AG10803 (cell line): ENCODE measurements around the gene ARID3B.
A peak's percentile ranks its signal among the peaks of the same experiment; 100 is the strongest.

Experiments used
- DNase-seq: peaks from one replicate; pipeline ENCODE4 v3.0.0; 2010; ENCODE audit warnings: low read depth
- H3K4me3 ChIP-seq: 2 replicates; pipeline ENCODE4 v1.5.1; 2011; ENCODE audit warnings: mild to moderate bottlenecking, low read length, control low read depth
- CTCF ChIP-seq: conservative IDR thresholded peaks from 2 replicates; pipeline ENCODE4 v1.5.1; 2011; ENCODE audit warnings: mild to moderate bottlenecking, low read length, control low read depth, inconsistent platforms

ARID3B gene

GRCh38 chr15:74611341-74611740 lies 70.3 kb downstream of the ARID3B start:
- TF ChIP-seq CTCF: no peak
- no peak overlapping the region for H3K4me3 ChIP-seq
- no peak for DNase-seq

- no peak for TF ChIP-seq CTCF
- no peak overlapping the region for H3K4me3 ChIP-seq
- no peak for DNase-seq
Measured at GRCh38 chr15:74611834-74612233, 70.8 kb downstream of the ARID3B start.

GRCh38 chr15:74612677-74613076 lies 71.7 kb downstream of the ARID3B start:
- no peak overlapping the region for H3K4me3 ChIP-seq
- DNase-seq: no peak
- no peak for TF ChIP-seq CTCF

- H3K4me3 ChIP-seq: no peak overlapping the region
- no peak for TF ChIP-seq CTCF
- DNase-seq: no peak
Measured at GRCh38 chr15:74613089-74613952, 72.3 kb downstream of the ARID3B start.

- TF ChIP-seq CTCF: no peak
- no peak for DNase-seq
- H3K4me3 ChIP-seq: peak overlapping the region; percentile 98
Measured at GRCh38 chr15:74613953-74614743, 73.1 kb downstream of the ARID3B start.

GRCh38 chr15:74614744-74615507 lies 73.9 kb downstream of the ARID3B start:
- DNase-seq: peak; percentile 80
- TF ChIP-seq CTCF: no peak
- peak overlapping the region; percentile 98 for H3K4me3 ChIP-seq
